OCI-LY7 (cell line): ENCODE data around the gene RARB.

Source experiments
- EZH2phosphoT487 ChIP-seq: fragments of 200-600 bp; sonication (generic); IDR thresholded peaks from 2 replicates; pipeline ENCODE4 v1.6.1; 2018; ENCODE audit warnings: low read depth, borderline replicate concordance, mild to moderate bottlenecking, mixed run types, antibody characterized with exemption, low read length, moderate library complexity, mixed read lengths
- TF ChIP-seq, protein P1 (sequence below): fragments of 200-600 bp; sonication (generic); conservative IDR thresholded peaks from 2 replicates; pipeline ENCODE4 v1.5.1; 2014; ENCODE audit warnings: mild to moderate bottlenecking, antibody characterized with exemption, low read length, moderate library complexity, mixed read lengths

DNA sequence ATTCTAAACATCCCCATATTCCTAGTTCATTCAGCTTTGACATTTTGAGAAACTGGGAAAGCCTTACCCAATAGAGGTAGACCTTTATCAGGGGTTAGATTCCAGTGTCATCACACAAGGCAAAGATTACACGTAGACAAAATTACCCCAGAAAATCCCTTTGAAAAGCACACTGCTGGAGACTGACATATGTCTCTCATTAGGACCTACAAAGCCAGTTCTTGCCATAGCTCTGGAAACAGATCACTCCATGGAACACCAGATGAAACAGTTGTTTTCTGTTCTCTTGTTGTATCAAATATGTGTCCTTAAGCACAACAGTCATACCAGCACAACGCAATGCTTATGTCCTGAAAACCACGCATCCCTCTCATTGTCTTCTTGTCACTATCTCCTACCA lies 44.7 kb downstream of the RARB start:
- no peak for TF ChIP-seq EZH2phosphoT487
- TF ChIP-seq, protein P1, sequence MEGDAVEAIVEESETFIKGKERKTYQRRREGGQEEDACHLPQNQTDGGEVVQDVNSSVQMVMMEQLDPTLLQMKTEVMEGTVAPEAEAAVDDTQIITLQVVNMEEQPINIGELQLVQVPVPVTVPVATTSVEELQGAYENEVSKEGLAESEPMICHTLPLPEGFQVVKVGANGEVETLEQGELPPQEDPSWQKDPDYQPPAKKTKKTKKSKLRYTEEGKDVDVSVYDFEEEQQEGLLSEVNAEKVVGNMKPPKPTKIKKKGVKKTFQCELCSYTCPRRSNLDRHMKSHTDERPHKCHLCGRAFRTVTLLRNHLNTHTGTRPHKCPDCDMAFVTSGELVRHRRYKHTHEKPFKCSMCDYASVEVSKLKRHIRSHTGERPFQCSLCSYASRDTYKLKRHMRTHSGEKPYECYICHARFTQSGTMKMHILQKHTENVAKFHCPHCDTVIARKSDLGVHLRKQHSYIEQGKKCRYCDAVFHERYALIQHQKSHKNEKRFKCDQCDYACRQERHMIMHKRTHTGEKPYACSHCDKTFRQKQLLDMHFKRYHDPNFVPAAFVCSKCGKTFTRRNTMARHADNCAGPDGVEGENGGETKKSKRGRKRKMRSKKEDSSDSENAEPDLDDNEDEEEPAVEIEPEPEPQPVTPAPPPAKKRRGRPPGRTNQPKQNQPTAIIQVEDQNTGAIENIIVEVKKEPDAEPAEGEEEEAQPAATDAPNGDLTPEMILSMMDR = no peak
